NCI-H146 (cell line): ENCODE measurements around the gene UBE2C.
A peak's percentile ranks its signal among the peaks of the same experiment; 100 is the strongest.

ENCODE experiments used
- DNase-seq: peaks from one replicate; lab custom pipeline; 2025; lab: John Stamatoyannopoulos, UW

Gene UBE2C

GRCh38 chr20:45833030-45833882, 20.8 kb downstream of the UBE2C start, which contains the start of gene SNX21:
SNX21 (plus strand) TSS chr20:45833799; CDS start chr20:45833920, 121 bp downstream.
- DNase-seq: peak; percentile 70

DNA sequence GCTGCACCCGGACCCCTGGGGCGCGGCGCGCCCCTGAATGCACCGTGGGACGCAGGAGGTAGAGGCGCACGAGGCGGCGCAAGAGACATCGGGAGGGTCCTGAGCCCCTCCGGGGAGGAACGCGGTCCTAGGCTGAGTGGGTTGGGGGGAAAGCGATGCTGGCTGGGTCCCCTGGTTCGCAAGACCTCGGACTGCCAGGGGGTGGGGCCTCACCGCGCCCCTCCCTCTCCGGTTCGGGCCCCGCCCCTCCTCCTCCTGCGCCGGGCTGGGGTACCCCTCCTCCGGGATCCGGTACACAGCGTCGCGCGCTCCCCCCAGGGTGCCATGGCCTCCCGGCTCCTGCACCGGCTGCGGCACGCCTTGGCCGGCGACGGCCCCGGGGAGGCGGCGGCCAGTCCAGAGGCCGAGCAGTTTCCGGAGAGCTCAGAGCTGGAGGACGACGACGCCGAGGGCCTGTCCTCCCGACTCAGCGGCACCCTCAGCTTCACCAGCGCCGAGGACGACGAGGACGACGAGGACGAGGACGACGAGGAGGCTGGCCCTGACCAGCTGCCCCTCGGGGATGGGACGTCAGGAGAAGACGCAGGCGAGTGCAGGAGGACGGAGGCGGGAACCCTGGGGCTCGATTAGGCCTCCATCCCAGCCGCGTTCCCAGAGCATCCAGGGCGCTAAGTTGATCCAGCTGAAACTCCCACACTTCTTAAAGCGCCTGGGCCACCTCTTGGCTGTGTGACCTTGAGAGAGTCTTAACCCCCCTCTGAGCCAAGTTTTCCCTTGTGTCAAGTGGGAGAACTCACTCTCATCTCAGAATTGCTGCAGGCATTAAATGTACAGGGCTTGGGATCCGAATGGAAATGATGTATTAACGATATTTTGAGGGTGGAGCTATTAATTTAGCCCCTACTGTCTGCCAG, 21.7 kb downstream of the UBE2C start:
- peak; percentile 72 for DNase-seq

DNA sequence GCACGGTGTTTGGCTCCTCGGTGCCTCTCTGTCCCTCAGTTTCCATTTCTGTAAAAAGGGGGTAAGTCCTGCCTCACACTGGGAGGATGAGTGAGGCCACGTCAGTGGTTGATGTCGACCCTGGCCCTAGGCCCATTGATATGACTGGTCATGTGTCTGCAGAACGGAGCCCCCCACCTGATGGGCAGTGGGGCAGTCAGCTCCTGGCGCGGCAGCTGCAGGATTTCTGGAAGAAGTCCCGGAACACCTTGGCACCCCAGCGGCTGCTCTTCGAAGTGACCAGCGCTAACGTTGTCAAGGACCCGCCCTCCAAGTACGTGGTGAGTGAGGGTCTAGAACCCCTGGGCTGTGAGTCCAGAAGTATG, 22.3 kb downstream of the UBE2C start:
- no peak for DNase-seq

DNA sequence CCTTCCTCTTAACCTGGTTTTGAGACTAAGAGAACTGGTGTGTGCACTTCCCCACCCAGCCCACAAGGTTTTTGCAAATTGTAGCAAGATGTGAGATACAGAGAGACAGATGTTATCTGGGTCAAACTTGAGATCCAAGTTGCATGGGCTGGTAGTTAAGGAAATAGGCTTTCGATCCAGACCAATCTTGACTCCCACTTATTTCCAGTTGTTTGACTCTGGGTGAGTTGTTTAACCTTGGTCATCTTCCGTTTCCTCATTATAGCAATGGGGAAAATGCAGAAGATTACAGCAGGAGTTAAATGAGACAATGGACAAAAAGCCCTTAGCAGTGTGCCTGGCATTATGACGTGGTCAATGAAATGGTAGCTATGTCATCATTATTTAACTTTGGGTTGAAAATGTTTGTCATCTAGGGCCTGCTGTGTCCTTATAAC, 22.9 kb downstream of the UBE2C start:
- no peak for DNase-seq

- no peak for DNase-seq
These were observed 23.4 kb downstream of the UBE2C start for GRCh38 chr20:45835825-45836224.

GRCh38 chr20:45836841-45837240, 24.4 kb downstream of the UBE2C start:
- no peak for DNase-seq

DNA sequence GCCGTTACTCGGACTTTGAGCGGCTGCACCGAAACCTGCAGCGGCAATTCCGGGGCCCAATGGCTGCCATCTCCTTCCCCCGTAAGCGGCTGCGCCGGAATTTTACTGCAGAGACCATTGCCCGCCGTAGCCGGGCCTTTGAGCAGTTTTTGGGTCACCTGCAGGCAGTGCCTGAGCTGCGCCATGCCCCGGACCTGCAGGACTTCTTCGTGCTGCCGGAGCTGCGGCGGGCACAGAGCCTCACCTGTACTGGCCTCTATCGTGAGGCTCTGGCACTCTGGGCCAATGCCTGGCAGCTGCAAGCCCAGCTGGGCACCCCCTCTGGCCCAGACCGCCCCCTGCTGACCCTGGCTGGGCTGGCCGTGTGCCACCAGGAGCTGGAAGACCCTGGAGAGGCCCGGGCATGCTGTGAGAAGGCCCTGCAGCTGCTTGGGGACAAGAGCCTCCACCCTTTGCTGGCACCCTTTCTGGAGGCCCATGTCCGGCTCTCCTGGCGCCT, 28.3 kb downstream of the UBE2C start:
- no peak for DNase-seq

GRCh38 chr20:45841407-45842129, 29.1 kb downstream of the UBE2C start:
- DNase-seq: no peak

DNA sequence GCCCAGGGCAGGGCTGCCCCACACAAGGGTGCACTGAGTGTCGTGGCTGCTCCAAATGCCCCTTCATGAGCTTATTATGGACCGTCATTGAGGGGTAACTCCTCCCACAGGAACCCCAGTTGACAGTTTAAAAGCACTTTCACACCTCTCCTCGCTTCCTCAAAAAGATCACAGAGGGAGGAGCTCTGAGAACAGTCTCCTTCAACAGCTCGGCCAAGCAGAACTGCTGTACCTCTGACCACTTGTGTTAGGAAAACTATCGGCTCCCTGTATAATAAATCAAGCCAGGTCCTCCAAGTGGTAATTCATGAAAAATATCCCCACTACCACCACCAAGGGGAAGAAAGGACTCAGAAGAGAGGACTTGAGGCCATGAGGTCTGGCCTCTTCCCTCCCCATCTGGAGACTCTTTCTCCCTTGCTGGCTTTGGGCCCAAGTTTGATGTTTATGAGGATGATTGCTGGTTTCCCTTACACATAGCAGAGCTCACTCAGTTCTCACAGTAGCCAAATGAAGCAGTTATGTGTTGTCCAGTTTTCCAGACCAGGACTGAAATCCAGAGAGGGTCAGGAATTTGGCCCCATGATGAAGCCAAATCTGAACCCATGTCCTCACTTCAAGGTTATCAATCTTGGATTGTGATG, 29.8 kb downstream of the UBE2C start:
- DNase-seq: no peak

GRCh38 chr20:45843506-45843905, 31.1 kb downstream of the UBE2C start:
- DNase-seq: no peak

DNA sequence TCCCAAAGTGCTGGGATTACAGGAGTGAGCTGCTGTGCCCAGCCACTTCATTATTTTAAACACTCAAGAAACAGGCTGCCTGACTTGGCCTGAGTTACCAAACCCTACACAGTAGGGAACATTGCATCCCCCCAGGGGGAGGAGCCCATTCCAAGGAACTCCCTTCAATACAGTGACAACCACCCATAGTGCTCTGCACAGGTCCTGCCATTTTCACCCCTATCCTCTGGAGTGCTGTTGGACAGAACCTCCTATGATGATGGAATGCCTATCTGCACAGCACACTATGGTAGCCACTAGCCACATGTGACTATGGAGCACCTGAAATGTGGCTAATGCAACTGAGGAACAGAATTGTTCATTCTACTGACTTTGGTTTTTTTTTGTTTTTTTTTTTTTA, 33.0 kb downstream of the UBE2C start:
- DNase-seq: no peak

DNA sequence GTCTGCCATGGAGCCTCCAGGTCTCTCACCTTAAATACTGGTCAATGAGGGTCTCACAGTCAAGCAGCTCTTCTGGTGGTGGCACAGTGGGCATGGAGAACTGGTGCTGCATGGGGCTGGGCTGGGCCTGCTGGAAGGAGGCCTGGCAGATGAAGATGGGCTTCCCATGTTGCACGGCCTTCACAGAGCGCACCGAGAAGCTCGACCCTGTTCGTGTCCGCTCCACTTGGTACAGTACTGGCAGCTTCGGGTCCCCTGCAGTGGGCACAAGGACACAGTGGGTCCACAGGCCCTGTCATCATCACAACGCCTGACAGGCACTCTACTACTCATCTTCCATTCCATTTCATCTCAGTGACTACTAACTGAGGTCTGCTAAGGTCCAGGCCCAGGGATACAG, 36.0 kb downstream of the UBE2C start:
- DNase-seq: no peak

DNA sequence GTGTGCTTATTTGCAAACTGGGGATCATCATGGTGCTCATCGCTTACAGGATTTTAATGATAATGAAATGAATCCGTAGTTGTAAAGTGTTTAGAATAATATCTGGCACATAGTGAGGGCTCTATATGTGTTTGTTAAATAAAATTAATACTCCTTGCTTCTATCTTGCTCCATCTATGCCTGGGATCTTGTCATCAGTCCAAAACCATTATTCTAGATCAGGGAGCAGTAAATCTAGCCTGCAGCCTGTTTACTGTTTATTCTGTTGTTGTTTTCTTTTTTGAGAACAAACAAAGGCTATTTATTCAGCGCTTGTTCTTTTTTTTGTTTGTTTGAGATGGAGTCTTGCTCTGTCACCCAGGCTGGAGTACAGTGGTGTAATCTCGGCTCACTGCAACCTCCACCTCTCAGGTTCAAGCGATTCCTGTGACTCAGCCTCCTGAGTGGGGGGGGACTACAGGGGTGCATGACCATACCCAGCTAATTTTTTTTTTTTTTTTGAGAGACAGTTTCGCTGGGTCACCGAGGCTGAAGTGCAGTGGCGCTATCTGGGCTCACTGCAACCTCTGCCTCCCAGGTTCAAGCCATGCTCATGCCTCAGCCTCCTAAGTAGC, 36.6 kb downstream of the UBE2C start:
- no peak for DNase-seq

DNA sequence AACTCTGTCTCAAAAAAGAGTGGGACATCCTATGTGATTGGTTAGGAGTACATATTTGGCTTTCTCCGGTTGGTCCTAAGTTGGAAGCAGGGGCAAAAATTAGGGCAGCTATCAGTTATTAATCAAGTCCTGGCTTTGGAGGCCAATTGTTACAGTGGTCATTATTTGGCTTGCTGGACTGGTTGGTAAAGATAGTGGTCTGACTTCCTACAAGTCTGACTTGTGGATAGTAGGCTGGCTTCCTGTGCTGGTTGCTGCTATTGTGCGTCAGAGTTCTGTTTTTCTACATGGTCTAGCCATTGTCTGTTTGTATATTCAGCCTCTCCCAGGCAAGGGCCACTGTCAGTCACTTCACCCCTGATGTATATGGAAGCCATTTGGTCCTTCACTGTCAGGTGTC, 37.8 kb downstream of the UBE2C start:
- no peak for DNase-seq

- no peak for DNase-seq
These were observed 38.5 kb downstream of the UBE2C start for GRCh38 chr20:45850926-45851325.

- DNase-seq: no peak
These were observed 39.1 kb downstream of the UBE2C start for GRCh38 chr20:45851501-45851900.

GRCh38 chr20:45852326-45852725, 39.9 kb downstream of the UBE2C start:
- DNase-seq: no peak

DNA sequence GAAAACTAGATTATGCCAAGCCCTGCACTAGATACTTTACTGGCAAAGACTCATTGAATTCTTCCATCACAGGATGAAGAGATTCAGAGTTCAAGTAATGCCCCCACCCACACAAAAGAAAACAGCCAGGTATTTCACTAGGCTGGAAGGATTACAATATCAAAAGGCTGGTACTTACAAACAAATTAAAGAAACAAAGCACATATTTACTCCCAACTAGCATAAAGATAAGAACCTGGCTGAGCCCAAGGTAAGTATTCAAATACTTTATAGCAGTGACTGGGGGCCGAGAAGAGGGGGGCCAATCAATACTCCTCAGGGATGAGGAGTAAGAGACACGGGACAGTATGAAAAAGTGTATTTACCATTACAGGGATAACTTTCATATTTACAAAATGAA, 41.0 kb downstream of the UBE2C start:
- no peak for DNase-seq

DNA sequence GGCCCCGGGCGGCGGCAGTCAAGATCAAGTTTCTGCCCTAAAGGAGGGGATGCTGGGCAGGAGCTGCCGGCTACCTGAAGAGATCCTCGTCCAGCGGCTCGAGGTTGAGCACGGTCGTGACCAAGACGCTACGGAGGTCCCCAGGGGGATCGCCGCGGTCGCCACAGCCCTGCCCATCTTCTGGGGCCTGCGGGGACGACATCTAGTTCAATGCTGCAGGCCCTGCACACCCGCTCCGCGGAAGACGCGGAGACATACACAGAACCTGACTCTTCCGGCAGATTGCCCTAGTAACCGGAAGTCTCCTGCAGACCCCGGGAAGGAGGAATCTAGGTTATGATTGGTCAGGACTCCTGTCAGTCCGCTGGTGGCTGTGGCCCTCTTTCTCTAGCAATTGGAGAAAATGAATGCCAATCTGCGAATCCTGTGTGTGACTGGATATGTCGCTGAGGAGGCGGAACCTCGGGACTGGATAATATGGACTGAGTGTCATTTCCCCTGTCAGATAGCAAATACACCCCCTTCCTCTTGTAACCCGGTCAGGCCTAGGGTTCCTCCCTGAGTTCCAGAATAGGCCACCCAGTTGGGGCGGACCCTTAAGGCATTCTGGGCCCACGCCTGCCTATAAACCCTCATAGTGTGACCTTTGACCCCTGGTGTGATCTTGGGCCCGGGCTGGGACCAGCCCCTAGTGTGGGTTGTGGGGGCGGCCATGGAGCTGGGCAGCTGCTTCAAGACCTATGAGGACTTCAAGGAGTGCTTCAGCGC, 44.9 kb downstream of the UBE2C start, which contains the start of the genes ACOT8 and ZSWIM3:
ACOT8 (minus strand) TSS at position 279 of the 768 bp plus-strand sequence; CDS start at position 202, 77 bp downstream.
ZSWIM3 (plus strand) TSS at position 501 of the 768 bp plus-strand sequence; CDS start at position 713, 212 bp downstream.
- DNase-seq: peak; percentile 100

DNA sequence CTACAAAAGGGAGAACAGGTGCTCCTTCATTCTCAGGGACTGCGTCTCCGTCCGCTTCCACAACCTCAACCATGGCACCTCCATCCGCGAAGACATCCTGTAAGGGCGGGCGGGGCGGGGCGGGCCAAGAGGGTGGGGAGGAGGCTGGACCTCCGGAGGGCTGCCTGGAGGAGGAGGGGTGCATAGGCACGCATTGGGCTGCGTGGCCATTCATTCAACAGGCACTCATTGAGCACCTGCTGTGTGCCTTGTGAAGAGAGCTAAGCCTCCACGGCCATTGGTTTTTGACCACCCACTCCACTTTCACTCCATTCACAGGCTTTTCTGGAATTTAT, 45.4 kb downstream of the UBE2C start:
- DNase-seq: peak; percentile 71
